HT-29 (cell line): ENCODE data around the gene SIDT1. TPM values are rescaled to one million over a fixed set of nuclear protein-coding genes. Genes with fewer than 3 reads are reported as not detected.

ENCODE experiments used
- DNase-seq: peaks from one replicate; pipeline ENCODE4 v3.0.0-alpha.2; 2015; ENCODE audit warnings: low spot score
- total RNA-seq: library from RNA; depleted of rRNA; stranded (reverse); fragments of >200 nt; shearing (Covaris generic); gene quantifications from 2 replicates; pipeline ENCODE4 v1.2.3, GENCODE V29; 2014

Gene SIDT1
- total RNA-seq, 1 experiment from 2014 or later: 4.8 TPM

GRCh38 chr3:113545594-113545993, 13.2 kb downstream of the SIDT1 start:
- DNase-seq: no peak

- DNase-seq: no peak
These were observed 14.1 kb downstream of the SIDT1 start for GRCh38 chr3:113546414-113546893.

GRCh38 chr3:113548501-113548900, 16.1 kb downstream of the SIDT1 start:
- DNase-seq: no peak

DNA sequence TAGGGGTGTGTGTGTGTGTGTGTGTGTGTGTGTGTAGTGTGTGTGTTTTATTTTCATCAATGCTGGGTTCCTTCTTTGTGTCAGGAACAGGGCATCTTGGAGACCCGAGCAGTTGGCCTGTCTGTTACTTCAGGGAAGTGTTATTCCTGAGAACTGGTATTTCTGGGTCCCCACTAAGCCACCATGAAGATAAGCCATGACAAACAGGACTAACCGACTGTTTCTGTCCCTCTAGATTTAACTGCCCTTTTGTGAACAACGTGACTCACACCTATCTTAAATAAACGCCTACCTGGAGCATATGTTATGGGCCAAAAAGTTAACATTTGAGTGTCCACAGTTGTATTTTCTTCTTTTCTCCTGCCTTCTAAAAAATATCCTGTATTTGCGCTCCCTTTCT, 19.5 kb downstream of the SIDT1 start:
- DNase-seq: peak; percentile 61

DNA sequence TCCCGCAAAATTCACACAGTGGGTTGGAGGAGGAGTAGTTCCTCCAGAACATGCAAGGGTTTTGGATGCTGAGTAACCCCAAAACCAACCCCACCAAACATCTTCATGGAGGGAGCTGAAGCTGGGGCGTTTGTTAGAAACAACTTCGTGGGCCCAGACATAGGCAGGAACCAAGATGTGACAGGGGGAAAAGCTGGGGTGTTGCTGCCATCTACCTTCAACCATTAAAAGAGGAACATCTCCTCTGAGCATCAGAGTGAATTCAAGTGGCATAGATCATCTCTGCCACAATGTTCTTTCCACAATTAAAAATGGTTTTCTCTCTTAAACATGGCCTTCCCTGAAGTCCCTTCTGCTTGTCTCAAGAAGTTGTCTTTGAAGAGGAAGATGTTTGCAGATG, 20.5 kb downstream of the SIDT1 start:
- DNase-seq: peak; percentile 58

GRCh38 chr3:113555138-113555537, 22.8 kb downstream of the SIDT1 start:
- no peak for DNase-seq

DNA sequence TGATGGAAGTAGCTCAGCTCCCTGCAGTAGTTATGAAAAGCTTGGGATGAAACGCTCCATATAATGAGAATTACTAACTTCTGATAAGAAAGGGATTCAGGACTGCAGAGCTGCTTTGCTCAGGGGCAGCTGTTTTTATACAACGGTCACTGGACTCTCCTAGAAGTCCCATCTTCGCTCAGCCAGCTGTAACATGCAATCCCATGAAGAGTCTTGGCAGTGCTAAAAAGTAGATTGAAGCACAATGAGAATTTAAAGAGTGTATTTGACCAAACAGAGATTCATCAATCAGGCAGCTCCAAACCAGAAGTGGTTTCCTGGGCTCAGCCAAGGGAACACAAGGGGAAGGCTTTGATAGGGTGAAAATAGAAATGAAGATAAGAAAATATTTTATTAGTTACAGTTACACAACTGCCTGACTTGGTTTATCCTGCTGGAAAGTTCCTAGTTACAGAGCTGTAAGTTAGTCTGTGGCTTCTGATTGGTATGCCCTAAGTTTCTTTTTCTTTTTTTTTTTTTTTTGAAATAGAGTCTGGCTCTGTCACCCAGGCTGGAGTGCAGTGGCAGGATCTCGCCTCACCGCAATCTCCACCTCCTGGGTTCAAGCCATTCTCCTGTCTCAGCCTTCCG, 24.1 kb downstream of the SIDT1 start:
- DNase-seq: no peak

- DNase-seq: no peak
These were observed 24.6 kb downstream of the SIDT1 start for GRCh38 chr3:113556946-113557335.

DNA sequence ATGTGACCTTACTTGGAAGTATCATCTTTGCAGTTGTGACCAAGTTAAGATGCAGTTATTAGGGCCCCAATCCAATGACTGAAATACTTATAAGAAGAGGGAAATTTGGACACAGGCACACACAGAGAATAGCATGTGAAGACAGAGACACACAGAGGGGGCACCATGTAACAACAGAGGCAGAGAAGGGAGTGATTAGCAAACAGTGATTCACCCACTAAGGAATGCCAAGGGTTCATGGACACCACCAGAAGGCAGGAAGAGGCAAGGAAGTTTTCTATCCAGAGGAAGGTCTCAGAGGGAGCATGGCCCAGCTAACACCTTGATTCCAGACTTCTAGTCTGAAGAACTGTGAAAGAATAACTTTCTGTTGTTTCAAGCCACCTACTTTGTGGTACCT, 25.0 kb downstream of the SIDT1 start:
- peak; percentile 83 for DNase-seq

GRCh38 chr3:113559009-113559408, 26.7 kb downstream of the SIDT1 start:
- DNase-seq: no peak

DNA sequence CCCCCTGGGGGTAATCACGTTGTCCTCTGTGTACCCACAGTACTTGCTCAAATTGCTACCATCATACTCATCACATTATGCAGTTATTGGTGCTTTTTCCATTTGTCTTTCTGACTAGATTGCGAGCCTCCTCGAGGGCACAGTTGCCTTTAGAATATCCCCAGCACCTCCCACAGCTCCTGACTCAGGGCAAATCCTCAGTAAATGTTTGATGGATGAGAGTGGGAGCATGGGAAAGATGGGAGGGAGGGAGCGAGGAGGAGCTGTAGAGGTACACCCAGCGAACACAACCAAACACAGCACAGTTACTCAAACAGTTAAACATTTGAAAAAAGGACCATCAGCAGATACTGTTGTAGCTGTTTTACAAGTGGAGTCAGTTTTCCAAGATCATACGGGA, 27.9 kb downstream of the SIDT1 start:
- no peak for DNase-seq

DNA sequence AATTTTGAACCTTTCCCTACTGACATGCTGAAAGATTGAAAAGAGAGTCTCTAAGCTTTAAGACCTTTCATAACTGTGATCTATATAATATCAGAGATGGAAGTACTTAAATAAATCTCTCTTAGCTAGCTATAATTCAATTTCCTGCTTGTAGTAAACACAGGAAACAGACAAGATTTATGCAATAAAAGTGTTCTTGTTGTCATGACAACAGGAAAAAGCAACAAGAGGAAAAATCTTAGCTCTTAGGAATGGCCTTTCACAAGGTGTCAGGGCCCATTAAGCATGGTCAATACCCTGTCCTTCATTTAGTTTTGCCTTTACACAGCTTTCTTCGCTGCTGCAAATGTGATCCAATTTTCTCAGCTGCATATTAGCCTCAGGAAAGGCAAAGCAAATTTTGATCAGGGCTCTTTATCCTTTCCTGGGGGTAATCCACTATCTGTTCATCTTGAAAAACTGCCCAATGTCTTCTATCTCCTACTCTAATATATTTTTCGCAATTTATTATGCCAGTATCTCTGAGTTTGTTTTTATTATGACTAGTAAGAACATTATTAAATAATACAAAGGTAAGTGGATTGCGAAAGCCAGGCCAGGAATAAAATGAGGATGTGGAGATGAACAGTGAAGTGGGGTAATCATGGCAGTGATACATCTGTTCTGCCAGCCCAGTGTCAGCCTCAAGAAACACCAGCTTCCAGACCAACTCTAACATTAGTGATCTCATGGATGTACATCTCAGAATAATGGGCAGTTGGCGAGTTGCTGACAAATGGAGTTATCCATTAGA, 28.7 kb downstream of the SIDT1 start:
- no peak for DNase-seq

GRCh38 chr3:113565555-113565954, 33.2 kb downstream of the SIDT1 start:
- no peak for DNase-seq

DNA sequence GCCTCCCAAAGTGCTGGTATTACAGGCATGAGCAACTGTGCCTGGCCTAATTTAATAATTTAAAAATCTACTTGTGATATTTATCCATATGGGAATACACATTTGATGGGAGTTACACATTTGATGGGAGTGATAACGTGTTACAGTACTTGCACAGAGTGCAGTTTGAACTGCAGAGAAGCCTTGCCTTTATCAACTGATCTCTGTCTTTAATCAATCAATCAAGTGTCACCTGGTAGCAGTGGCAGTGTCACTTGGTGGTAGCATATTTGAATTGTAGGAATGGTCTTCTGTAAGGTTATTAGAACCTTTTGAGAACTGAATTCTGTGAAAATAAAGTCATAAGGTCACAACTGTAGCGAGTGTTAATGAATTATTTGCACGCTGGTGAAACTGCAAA, 37.8 kb downstream of the SIDT1 start:
- no peak for DNase-seq

DNA sequence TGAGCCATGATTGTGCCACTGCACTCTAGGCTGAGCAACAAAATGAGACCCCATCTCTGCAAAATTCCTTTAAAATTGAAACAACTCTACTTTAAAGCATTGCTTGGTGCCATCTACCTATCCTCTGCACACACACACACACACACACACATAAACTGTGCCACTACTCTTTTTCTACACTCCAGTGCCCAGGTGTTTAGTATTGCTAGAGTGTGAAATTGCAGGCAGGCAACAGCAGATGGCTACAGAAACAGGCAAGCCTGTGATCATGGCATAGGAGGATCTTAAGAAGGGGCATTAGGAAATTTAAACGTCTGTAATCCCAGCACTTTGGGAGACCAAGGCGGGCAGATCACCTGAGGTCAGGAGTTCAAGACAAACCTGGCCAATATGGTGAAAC, 39.0 kb downstream of the SIDT1 start:
- DNase-seq: no peak

DNA sequence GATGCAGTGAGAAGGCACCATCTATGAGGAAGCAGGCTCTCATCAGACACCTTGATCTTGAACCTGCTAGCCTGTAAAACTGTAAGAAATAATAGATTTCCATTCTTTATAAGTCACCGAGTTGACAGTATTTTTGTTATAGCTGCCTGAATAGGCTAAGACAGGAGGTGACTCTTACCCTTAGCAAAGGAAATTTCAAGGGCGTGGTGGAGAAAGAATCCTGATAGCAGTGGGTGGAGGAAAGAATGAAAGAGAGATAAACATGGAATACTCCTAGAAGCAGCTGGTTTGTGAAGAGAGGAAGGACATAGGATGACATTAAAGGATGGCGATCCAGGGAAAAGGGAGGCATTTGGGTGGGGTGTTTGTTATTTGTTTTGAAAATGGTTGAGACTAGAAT, 41.4 kb downstream of the SIDT1 start:
- peak; percentile 38 for DNase-seq

DNA sequence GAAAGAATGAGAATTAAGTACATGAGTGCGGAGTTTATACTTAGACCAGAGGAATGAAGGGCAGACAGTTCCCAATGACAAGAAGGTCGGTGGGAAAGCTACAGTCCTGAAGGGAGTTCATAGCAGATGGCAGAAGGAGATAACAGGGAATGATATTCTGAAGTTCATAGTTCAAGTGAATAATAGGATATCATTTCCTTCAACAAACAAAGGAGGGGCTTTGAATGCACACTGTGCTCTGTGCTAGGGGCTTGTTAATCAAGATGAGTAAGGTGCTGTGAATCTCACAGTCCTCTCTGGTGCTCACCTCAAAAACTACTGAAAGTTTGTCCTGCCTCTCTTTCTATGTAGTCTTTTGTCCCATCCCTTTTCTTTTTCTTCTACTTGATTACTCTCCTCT, 41.9 kb downstream of the SIDT1 start:
- peak; percentile 41 for DNase-seq

DNA sequence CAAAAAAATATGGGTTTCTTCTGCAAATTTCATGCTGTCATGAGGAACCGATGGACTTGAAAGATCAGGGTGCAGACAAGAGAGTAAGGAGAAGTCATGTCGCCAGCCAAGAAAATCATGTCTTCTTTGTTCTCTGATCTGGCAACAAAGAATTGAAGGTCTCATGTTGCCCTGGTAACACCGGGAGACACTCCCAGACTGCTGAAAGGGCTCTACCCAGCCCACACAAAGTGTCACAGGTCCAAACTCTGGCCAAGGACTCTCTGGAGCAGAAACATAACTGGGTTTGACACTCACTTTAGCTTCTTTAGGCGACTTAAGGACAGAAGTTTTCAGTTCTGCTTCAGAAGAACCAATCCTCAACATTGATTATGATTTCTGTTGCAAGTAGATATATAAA, 42.9 kb downstream of the SIDT1 start:
- peak; percentile 65 for DNase-seq

DNA sequence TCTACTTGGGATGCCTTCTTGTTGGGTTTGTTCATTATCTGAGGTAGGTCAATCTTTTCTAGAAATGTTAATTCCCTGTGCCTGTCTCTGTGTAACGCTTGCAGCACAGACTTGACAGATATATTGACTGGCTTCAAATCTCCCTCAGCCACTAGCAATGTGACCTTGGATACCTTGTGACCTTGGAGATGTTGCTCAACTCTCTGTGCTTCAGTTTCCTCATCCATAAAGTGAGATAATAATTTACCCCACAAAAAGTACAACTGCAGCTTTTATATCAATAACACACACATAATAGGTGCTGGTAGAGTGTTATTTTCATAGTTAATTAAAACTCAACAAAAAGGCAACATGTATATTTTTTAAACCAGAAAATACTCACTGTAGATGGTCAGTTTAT, 52.9 kb downstream of the SIDT1 start:
- DNase-seq: no peak

- DNase-seq: no peak
These were observed 53.4 kb downstream of the SIDT1 start for GRCh38 chr3:113585720-113586119.

DNA sequence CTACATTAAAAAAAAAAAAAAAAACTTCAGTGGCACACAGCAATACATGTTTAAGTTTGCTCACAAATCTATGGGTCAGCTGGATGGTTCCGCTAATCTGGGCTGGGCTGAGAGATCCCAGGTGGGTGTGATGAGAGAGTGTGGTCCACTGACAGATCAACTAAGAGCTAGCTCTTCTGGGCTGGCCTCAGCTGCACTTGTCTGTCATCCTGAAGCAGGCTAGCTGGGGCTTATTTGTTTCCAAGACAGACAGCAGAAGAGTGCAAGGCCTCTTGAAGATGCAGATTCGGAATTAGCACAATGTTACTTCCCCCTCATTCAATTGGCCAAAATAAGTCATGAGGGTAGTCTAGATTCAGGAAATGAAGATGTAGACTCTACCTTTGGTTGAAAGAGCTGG, 56.5 kb downstream of the SIDT1 start:
- no peak for DNase-seq

DNA sequence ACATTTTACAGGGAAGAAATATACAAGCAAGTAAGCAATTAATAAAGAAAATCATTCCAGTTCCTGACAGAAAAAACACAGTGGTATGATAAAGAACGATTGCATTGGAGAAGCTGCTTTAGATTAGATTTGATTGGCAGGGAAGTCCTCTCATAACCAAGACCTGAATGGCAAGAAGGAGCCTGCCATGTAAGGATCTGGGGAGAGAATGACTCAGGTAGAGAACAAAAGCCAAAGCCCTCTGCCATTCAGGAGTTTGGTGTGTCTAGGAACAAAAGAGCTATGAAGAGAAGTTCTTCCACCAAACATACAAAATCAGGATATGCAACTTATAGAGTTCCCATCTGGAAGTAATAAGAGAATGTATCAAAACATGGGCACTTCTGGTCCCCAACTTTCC, 57.6 kb downstream of the SIDT1 start:
- no peak for DNase-seq

GRCh38 chr3:113590983-113591382, 58.6 kb downstream of the SIDT1 start:
- no peak for DNase-seq
